OCI-LY7 (cell line): ENCODE data around the gene RHOJ.

Experiments used
- CTCF ChIP-seq: fragments of 200-600 bp; sonication (generic); conservative IDR thresholded peaks from 2 replicates; pipeline ENCODE4 v1.5.1; 2014; ENCODE audit warnings: mild to moderate bottlenecking, antibody characterized with exemption, low read length, moderate library complexity, mixed read lengths
- EZH2phosphoT487 ChIP-seq: fragments of 200-600 bp; sonication (generic); IDR thresholded peaks from 2 replicates; pipeline ENCODE4 v1.6.1; 2018; ENCODE audit warnings: low read depth, borderline replicate concordance, mild to moderate bottlenecking, mixed run types, antibody characterized with exemption, low read length, moderate library complexity, mixed read lengths

- no peak for TF ChIP-seq CTCF
- TF ChIP-seq EZH2phosphoT487 = no peak
Observed at GRCh38 chr14:63192085-63192484, 12.2 kb upstream of the RHOJ start.
